ENCODE results near the gene SEC24C. TPM values are rescaled to one million over a fixed set of nuclear protein-coding genes. Genes with fewer than 3 reads are reported as not detected.

The SEC24C gene
- total RNA-seq, 2 experiments from 2014 or later, result 53.6 to 87.1 TPM

- H3K4me1 ChIP-seq (ENCODE audit: insufficient read depth, low read length, poor library complexity, severe bottlenecking), result peaks cover 40% of the 10 kb centered on the region
- CTCF ChIA-PET (ENCODE audit: unreplicated experiment), result no interaction called here
- TSS peak; percentile 79 for BruUV-seq (replicated peaks)
Measured at GRCh38 chr10:73782749-73783085, 38.5 kb downstream of the SEC24C start.

GRCh38 chr10:73785211-73785720 is 41.1 kb downstream of the SEC24C start, which contains the start of gene ZSWIM8:
Gene ZSWIM8 (plus strand): TSS chr10:73785606. CDS start chr10:73785879, 273 bp downstream.
- H3K27ac ChIP-seq (ENCODE audit: low read depth, low read length, poor library complexity, severe bottlenecking), result peak within 1 kb of the TSS; percentile 67
- TF ChIP-seq CTCF (conservative IDR thresholded peaks at IDR 0.05; ENCODE audit: low read length), result no peak
- TF ChIP-seq EZH2phosphoT487 (IDR thresholded peaks at IDR 0.05; ENCODE audit: borderline replicate concordance, low read depth, low read length), result no peak
- peak within 1 kb of the TSS; percentile 89 for H3K4me2 ChIP-seq (ENCODE audit: low read length)
- no peaks in the 10 kb centered on the region for H3K9me2 ChIP-seq (ENCODE audit: insufficient read depth, low read length)
- H3K4me1 ChIP-seq (ENCODE audit: insufficient read depth, low read length, poor library complexity, severe bottlenecking), result peaks cover 32% of the 10 kb centered on the region
- H4K20me1 ChIP-seq (ENCODE audit: insufficient read depth, low read length), result peaks cover 12% of the 10 kb centered on the region; the same call in 1 of the 2 replicates
- POLR2A ChIA-PET, result interaction anchor here (1.4 to 2.1 kb wide), 4 partner anchors 9 to 54 kb away, joined by 4 to 14 read pairs (median 5); no protein-coding TSS in a partner anchor
- BruUV-seq (replicated peaks), result no TSS peak
- peaks cover 8% of the 10 kb centered on the region; the same call in 1 of the 2 replicates for H3K36me3 ChIP-seq (ENCODE audit: insufficient read depth, low read length)
- H3K4me3 ChIP-seq (ENCODE audit: low read depth, low read length, poor library complexity, severe bottlenecking), result peak within 1 kb of the TSS; percentile 83
- no peaks in the 10 kb centered on the region for H3K9me3 ChIP-seq (ENCODE audit: low read length)
- CTCF ChIA-PET (ENCODE audit: unreplicated experiment), result interaction anchor here (0.9 kb wide), 1 partner anchor 9 kb away, joined by 3 read pairs; no protein-coding TSS in a partner anchor
- DNase-seq (ENCODE audit: low spot score), result peak; percentile 95
- H3K79me2 ChIP-seq (ENCODE audit: insufficient read depth, low read depth, low read length), result peaks cover 55% of the 10 kb centered on the region
- intact Hi-C loops (cut with micrococcal nuclease; ENCODE audit: unreplicated experiment), result loop anchor here (1.0 kb wide), 1 partner anchor 26 kb away; the partner anchor contains the start of gene NDST2
- peak within 1 kb of the TSS; percentile 37; the same call in 1 of the 2 replicates for H2AFZ ChIP-seq (ENCODE audit: low read length)

More at GRCh38 chr10:73782749-73783085, 38.5 kb downstream of the SEC24C start:
- Histone ChIP-seq H2AFZ (ENCODE audit: low read length) (peak overlapping the region; percentile 70; the same call in 1 of the 2 replicates), H3K79me2 (ENCODE audit: insufficient read depth, low read depth, low read length) (peaks cover 68% of the 10 kb centered on the region), H3K9me2 (ENCODE audit: insufficient read depth, low read length) (no peaks in the 10 kb centered on the region), H3K4me2 (ENCODE audit: low read length) (peak overlapping the region; percentile 82), H3K9me3 (ENCODE audit: low read length) (no peaks in the 10 kb centered on the region), H4K20me1 (ENCODE audit: insufficient read depth, low read length) (peaks cover 12% of the 10 kb centered on the region; the same call in 1 of the 2 replicates), H3K36me3 (ENCODE audit: insufficient read depth, low read length) (peaks cover 25% of the 10 kb centered on the region), H3K4me3 (ENCODE audit: low read depth, low read length, poor library complexity, severe bottlenecking) (peak overlapping the region; percentile 94), H3K27ac (ENCODE audit: low read depth, low read length, poor library complexity, severe bottlenecking) (peak overlapping the region; percentile 75)
- intact Hi-C loops (cut with micrococcal nuclease; ENCODE audit: unreplicated experiment), result no loop called here
- no peak for TF ChIP-seq CTCF (conservative IDR thresholded peaks at IDR 0.05; ENCODE audit: low read length)
- no peak for TF ChIP-seq EZH2phosphoT487 (IDR thresholded peaks at IDR 0.05; ENCODE audit: borderline replicate concordance, low read depth, low read length)
- no peak for DNase-seq (ENCODE audit: low spot score)
- POLR2A ChIA-PET, result interaction anchor here (0.6 to 3.3 kb wide), 6 partner anchors 11 to 326 kb away, joined by 3 to 27 read pairs (median 3); a partner anchor contains a TSS
